CD14-positive monocyte (primary cell): ENCODE data around the gene RLBP1. TPM values are rescaled to one million over a fixed set of nuclear protein-coding genes. Genes with fewer than 3 reads are reported as not detected.

Experiments
- DNase-seq, 3 donors: peaks; one replicate each; pipeline ENCODE4 v3.0.0-alpha.2; 2011 to 2022
- H2AFZ ChIP-seq: 2 replicates; pipeline ENCODE4 v1.6.0; 2012; ENCODE audit warnings: mild to moderate bottlenecking, low read depth, low read length, inconsistent platforms; ENCODE audit not compliant: insufficient read depth, poor library complexity, severe bottlenecking
- H3K27ac ChIP-seq, 2 donors: 1 replicate in 1 of 2; 2 replicates in 1 of 2; pipeline ENCODE4 v1.5.1; 2012 to 2013; ENCODE audit warnings: low read length in 2 of 2, control low read depth in 1 of 2, inconsistent platforms in 1 of 2, low read depth in 1 of 2, mild to moderate bottlenecking in 1 of 2
- H3K27me3 ChIP-seq, 2 donors: one replicate each; pipeline versions ENCODE4 v1.6.0 to v1.6.1; 2011 to 2013; ENCODE audit warnings: low read length in 2 of 2; ENCODE audit not compliant: control insufficient read depth in 2 of 2, insufficient read depth in 2 of 2
- H3K36me3 ChIP-seq, 2 donors: replicated peaks in 1 of 2; 1 replicate in 1 of 2; 2 replicates in 1 of 2; pipeline versions ENCODE4 v1.5.1 to v1.6.1; 2012 to 2013; ENCODE audit warnings: low read length in 2 of 2, control low read depth in 1 of 2, inconsistent platforms in 1 of 2, mild to moderate bottlenecking in 1 of 2; ENCODE audit not compliant: insufficient read depth in 2 of 2, control insufficient read depth in 1 of 2
- H3K4me1 ChIP-seq, 2 donors: 1 replicate in 1 of 2; 2 replicates in 1 of 2; pipeline versions ENCODE4 v1.5.1 to v1.6.1; 2012 to 2013; ENCODE audit warnings: low read length in 2 of 2, control low read depth in 1 of 2, inconsistent platforms in 1 of 2, mild to moderate bottlenecking in 1 of 2, moderate library complexity in 1 of 2; ENCODE audit not compliant: insufficient read depth in 2 of 2, control insufficient read depth in 1 of 2
- H3K4me2 ChIP-seq: replicated peaks from 2 replicates; pipeline ENCODE3; 2012; ENCODE audit warnings: low read length, moderate library complexity, mild to moderate bottlenecking; ENCODE audit not compliant: poor library complexity, severe bottlenecking; ENCODE audit errors: extremely low read depth
- H3K4me3 ChIP-seq, 3 experiments: fragments of 200-600 bp in 1 of 3; sonication (generic) in 1 of 3; replicated peaks in 1 of 3; 1 replicate in 2 of 3; 2 replicates in 1 of 3; pipeline ENCODE4 v1.5.1; 2011 to 2013; ENCODE audit warnings: low read length in 3 of 3, mild to moderate bottlenecking in 3 of 3, control low read depth in 2 of 3, low read depth in 2 of 3, inconsistent platforms in 1 of 3, moderate library complexity in 1 of 3
- H3K79me2 ChIP-seq: 2 replicates; pipeline ENCODE4 v1.6.0; 2012; ENCODE audit warnings: mild to moderate bottlenecking, control low read depth, inconsistent platforms, low read length, moderate library complexity; ENCODE audit not compliant: insufficient read depth
- H3K9ac ChIP-seq: 2 replicates; pipeline ENCODE4 v1.6.0; 2017; ENCODE audit warnings: low read length, mild to moderate bottlenecking; ENCODE audit not compliant: insufficient read depth, poor library complexity, severe bottlenecking
- H3K9me3 ChIP-seq, 2 donors: replicated peaks in 1 of 2; 1 replicate in 1 of 2; 2 replicates in 1 of 2; pipeline versions ENCODE4 v1.5.1 to v1.6.1; 2012 to 2013; ENCODE audit warnings: low read length in 2 of 2, control low read depth in 1 of 2; ENCODE audit not compliant: control insufficient read depth in 1 of 2, insufficient read depth in 1 of 2
- H4K20me1 ChIP-seq: 2 replicates; pipeline ENCODE4 v1.6.0; 2012; ENCODE audit warnings: mild to moderate bottlenecking, low read length, control low read depth, moderate library complexity; ENCODE audit not compliant: insufficient read depth
- H3K27ac Mint-ChIP-seq, 7 donors: one replicate each; pipeline ENCODE4 v1.8.0; 2020; ENCODE audit warnings: mild to moderate bottlenecking in 7 of 7, mixed read lengths in 7 of 7, moderate library complexity in 6 of 7, inconsistent platforms in 2 of 7
- H3K27me3 Mint-ChIP-seq, 3 donors: one replicate each; pipeline ENCODE4 v1.8.0; 2021 to 2022; ENCODE audit warnings: low read depth in 3 of 3, mild to moderate bottlenecking in 3 of 3, mixed read lengths in 3 of 3, moderate library complexity in 3 of 3, inconsistent platforms in 1 of 3
- H3K36me3 Mint-ChIP-seq, 2 donors: one replicate each; pipeline ENCODE4 v1.8.0; 2020; ENCODE audit warnings: mixed read lengths in 2 of 2, inconsistent platforms in 1 of 2, mild to moderate bottlenecking in 1 of 2
- H3K4me1 Mint-ChIP-seq: one replicate; pipeline ENCODE4 v1.8.0; 2020; ENCODE audit warnings: mild to moderate bottlenecking, mixed read lengths
- H3K4me3 Mint-ChIP-seq, 2 donors: one replicate each; pipeline ENCODE4 v1.8.0; 2020; ENCODE audit warnings: mild to moderate bottlenecking in 2 of 2, mixed read lengths in 2 of 2, moderate library complexity in 1 of 2
- H3K9me3 Mint-ChIP-seq, 7 donors: one replicate each; pipeline ENCODE4 v1.8.0; 2020 to 2022; ENCODE audit warnings: mixed read lengths in 7 of 7, mild to moderate bottlenecking in 6 of 7, moderate library complexity in 6 of 7, inconsistent platforms in 2 of 7
- CTCF ChIP-seq: fragments of 200-600 bp; IDR thresholded peaks from one replicate; pipeline ENCODE4 v1.8.0; 2022; ENCODE audit warnings: antibody characterized with exemption, mild to moderate bottlenecking
- WGBS: methylation state at CpG from one replicate; pipeline ENCODE4 v1.1.5; 2013; ENCODE audit warnings: missing lambda C conversion rate; ENCODE audit not compliant: insufficient coverage; 5-methylcytosine and 5-hydroxymethylcytosine counted together
- intact Hi-C, 2 donors: fragments of 100-400 bp; cut with micrococcal nuclease; formaldehyde crosslinking; loops; one replicate each; pipeline versions ENCODE4 v1.15.0 to v1.15.1; 2023
- polyA plus RNA-seq, 3 donors: library from polyadenylated mRNA; depleted of rRNA in 1 of 3; unstranded in 2 of 3; stranded (reverse) in 1 of 3; fragments of 300-500 nt in 2 of 3; fragments of >200 nt in 1 of 3; fragmentation: Illumina TruSeq in 2 of 3; gene quantifications; 1 replicate in 2 of 3; 2 replicates in 1 of 3; pipeline ENCODE4 v1.2.3, GENCODE V29; 2012 to 2021

Gene RLBP1
- polyA plus RNA-seq, 3 donors: not detected

- no peak overlapping the region for H3K4me3 Mint-ChIP-seq
- H3K27ac Mint-ChIP-seq: peak overlapping the region in 5 of 7 donors; percentile 3 to 66 (median 30)
- Histone ChIP-seq H4K20me1 (peaks cover 29% of the 10 kb centered on the region), H3K27me3 (no peaks in the 10 kb centered on the region), H3K9me3 (no peaks in the 10 kb centered on the region), H3K27ac (peak overlapping the region in 1 of 2 donors; percentile 28), H2AFZ (no peak overlapping the region), H3K4me3 (no peak overlapping the region), H3K36me3 (peaks cover 78 to 99% of the 10 kb centered on the region in 2 donors), H3K79me2 (no peaks in the 10 kb centered on the region), H3K4me1 (no peaks in the 10 kb centered on the region), H3K4me2 (no peak overlapping the region), H3K9ac (no peak overlapping the region)
- peak; percentile 39 to 60 (median 58) for DNase-seq
- peak; percentile 81 for TF ChIP-seq CTCF
- intact Hi-C loops: loop anchor here (1.0 to 10.0 kb wide), 4 partner anchors 119 to 273 kb away; no protein-coding TSS in a partner anchor
- H3K9me3 Mint-ChIP-seq: peaks cover 0 to 1% (median 0%) of the 10 kb centered on the region in 7 donors
- no peaks in the 10 kb centered on the region for H3K4me1 Mint-ChIP-seq
- peaks cover 88 to 98% of the 10 kb centered on the region in 2 donors for H3K36me3 Mint-ChIP-seq
- 34% methylated on average over 3 of the region's 6 CpGs for WGBS
- no peaks in the 10 kb centered on the region for H3K27me3 Mint-ChIP-seq
Measured at GRCh38 chr15:89177633-89178306, 43.6 kb downstream of the RLBP1 start.

GRCh38 chr15:89177116-89177515 lies 44.3 kb downstream of the RLBP1 start:
- no peaks in the 10 kb centered on the region for H3K27me3 Mint-ChIP-seq
- Histone ChIP-seq H3K27me3 (no peaks in the 10 kb centered on the region), H2AFZ (no peak overlapping the region), H3K4me2 (no peak overlapping the region), H3K27ac (no peak overlapping the region), H4K20me1 (peaks cover 32% of the 10 kb centered on the region), H3K9ac (no peak overlapping the region), H3K9me3 (no peaks in the 10 kb centered on the region), H3K4me1 (no peaks in the 10 kb centered on the region), H3K4me3 (no peak overlapping the region), H3K36me3 (peaks cover 77 to 99% of the 10 kb centered on the region in 2 donors), H3K79me2 (no peaks in the 10 kb centered on the region)
- peaks cover 0 to 1% (median 0%) of the 10 kb centered on the region in 7 donors for H3K9me3 Mint-ChIP-seq
- peaks cover 89 to 96% of the 10 kb centered on the region in 2 donors for H3K36me3 Mint-ChIP-seq
- no peaks in the 10 kb centered on the region for H3K4me1 Mint-ChIP-seq
- WGBS: 100% methylated on average over 8 of the region's 12 CpGs
- no peak overlapping the region for H3K4me3 Mint-ChIP-seq
- no peak for DNase-seq
- intact Hi-C loops: loop anchor here (1.0 to 10.0 kb wide), 4 partner anchors 118 to 272 kb away; no protein-coding TSS in a partner anchor
- peak overlapping the region in 2 of 7 donors; percentile 28 to 66 for H3K27ac Mint-ChIP-seq
- no peak for TF ChIP-seq CTCF
